Chondrocyte (in vitro differentiated cells): ENCODE results near the gene WSB1. TPM values are rescaled to one million over a fixed set of nuclear protein-coding genes. Genes with fewer than 3 reads are reported as not detected.

Experiments
- DNase-seq: peaks from one replicate; pipeline ENCODE4 v3.0.0; 2021; ENCODE audit warnings: mixed read lengths, low spot score
- H3K27ac Mint-ChIP-seq: one replicate; pipeline ENCODE4 v1.8.0; 2021; ENCODE audit warnings: mild to moderate bottlenecking, moderate library complexity, mixed read lengths; ENCODE audit not compliant: unreplicated experiment
- H3K27me3 Mint-ChIP-seq: 2 replicates; pipeline ENCODE4 v1.8.0; 2021; ENCODE audit warnings: low read depth, mixed read lengths
- H3K36me3 Mint-ChIP-seq: 2 replicates; pipeline ENCODE4 v1.8.0; 2021; ENCODE audit warnings: low read depth, mixed read lengths
- H3K4me1 Mint-ChIP-seq: 2 replicates; pipeline ENCODE4 v1.8.0; 2021; ENCODE audit warnings: low read depth, mild to moderate bottlenecking, mixed read lengths
- H3K4me3 Mint-ChIP-seq: one replicate; pipeline ENCODE4 v1.8.0; 2021; ENCODE audit warnings: mild to moderate bottlenecking, moderate library complexity, mixed read lengths; ENCODE audit not compliant: unreplicated experiment
- H3K9me3 Mint-ChIP-seq: 2 replicates; pipeline ENCODE4 v1.8.0; 2021; ENCODE audit warnings: low read depth, mixed read lengths
- long read RNA-seq: library from polyadenylated mRNA; stranded (forward); transcript quantifications from one replicate; pipeline ENCODE4 v2.0.0, GENCODE V29; 2021
- total RNA-seq: library from RNA; stranded (reverse); gene quantifications from 3 replicates; pipeline ENCODE4 v1.2.1, GENCODE V29; 2021
- TF ChIP-seq, protein P1 (sequence below): fragments of 200-600 bp; sonication (generic); IDR thresholded peaks from 2 replicates; pipeline ENCODE4 v1.5.0; 2021; ENCODE audit warnings: antibody characterized with exemption, mild to moderate bottlenecking, moderate library complexity

Gene WSB1, protein sequence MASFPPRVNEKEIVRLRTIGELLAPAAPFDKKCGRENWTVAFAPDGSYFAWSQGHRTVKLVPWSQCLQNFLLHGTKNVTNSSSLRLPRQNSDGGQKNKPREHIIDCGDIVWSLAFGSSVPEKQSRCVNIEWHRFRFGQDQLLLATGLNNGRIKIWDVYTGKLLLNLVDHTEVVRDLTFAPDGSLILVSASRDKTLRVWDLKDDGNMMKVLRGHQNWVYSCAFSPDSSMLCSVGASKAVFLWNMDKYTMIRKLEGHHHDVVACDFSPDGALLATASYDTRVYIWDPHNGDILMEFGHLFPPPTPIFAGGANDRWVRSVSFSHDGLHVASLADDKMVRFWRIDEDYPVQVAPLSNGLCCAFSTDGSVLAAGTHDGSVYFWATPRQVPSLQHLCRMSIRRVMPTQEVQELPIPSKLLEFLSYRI
- total RNA-seq: 110 to 218 TPM (median 205 TPM) in 3 replicates
- long read RNA-seq, full-length matches to known transcripts: 134 of 222 reads
- long read RNA-seq, partial matches to known transcripts: 32 of 222 reads
- long read RNA-seq, other reads (novel, unspliced or antisense): 56 of 222 reads

DNA sequence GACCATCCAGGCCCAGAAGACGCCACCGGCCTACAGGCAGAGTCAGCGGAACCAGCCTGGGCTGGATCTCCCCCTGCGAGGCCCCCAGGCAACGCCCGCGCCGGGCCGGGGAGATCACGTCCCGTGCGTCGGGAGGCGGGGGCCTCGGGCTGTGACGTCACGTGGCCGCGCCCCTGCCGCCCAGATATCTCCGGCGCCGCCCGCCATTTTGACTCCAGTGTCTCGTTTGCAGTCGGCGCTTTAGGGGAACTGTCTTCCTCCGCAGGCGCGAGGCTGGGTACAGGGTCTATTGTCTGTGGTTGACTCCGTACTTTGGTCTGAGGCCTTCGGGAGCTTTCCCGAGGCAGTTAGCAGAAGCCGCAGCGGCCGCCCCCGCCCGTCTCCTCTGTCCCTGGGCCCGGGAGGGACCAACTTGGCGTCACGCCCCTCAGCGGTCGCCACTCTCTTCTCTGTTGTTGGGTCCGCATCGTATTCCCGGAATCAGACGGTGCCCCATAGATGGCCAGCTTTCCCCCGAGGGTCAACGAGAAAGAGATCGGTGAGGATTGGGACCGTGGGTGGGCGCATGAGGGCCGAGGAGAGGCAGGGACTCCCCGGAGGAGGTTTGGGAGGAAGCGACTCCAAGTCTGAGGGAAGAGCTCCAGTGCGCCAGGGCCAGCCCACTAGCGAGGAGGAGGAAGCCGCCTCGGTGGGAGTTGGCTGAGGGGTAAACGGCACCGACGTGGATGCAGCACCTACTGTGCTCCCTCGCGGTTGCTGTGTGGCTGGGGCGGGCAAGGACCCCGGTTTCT, at the start of gene WSB1:
Gene WSB1, plus strand, starts transcription at position 217 of the 791 bp plus-strand sequence. Its CDS starts 282 bp downstream, at position 499.
- Mint-ChIP-seq H3K4me3 (peak within 1 kb of the TSS; percentile 99), H3K9me3 (no peaks in the 10 kb centered on the region), H3K4me1 (peaks cover 33% of the 10 kb centered on the region), H3K27me3 (no peaks in the 10 kb centered on the region), H3K36me3 (no peaks in the 10 kb centered on the region), H3K27ac (peak within 1 kb of the TSS; percentile 100)
- peak; percentile 96 for DNase-seq
- TF ChIP-seq, protein P1, sequence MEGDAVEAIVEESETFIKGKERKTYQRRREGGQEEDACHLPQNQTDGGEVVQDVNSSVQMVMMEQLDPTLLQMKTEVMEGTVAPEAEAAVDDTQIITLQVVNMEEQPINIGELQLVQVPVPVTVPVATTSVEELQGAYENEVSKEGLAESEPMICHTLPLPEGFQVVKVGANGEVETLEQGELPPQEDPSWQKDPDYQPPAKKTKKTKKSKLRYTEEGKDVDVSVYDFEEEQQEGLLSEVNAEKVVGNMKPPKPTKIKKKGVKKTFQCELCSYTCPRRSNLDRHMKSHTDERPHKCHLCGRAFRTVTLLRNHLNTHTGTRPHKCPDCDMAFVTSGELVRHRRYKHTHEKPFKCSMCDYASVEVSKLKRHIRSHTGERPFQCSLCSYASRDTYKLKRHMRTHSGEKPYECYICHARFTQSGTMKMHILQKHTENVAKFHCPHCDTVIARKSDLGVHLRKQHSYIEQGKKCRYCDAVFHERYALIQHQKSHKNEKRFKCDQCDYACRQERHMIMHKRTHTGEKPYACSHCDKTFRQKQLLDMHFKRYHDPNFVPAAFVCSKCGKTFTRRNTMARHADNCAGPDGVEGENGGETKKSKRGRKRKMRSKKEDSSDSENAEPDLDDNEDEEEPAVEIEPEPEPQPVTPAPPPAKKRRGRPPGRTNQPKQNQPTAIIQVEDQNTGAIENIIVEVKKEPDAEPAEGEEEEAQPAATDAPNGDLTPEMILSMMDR: peak; percentile 42

DNA sequence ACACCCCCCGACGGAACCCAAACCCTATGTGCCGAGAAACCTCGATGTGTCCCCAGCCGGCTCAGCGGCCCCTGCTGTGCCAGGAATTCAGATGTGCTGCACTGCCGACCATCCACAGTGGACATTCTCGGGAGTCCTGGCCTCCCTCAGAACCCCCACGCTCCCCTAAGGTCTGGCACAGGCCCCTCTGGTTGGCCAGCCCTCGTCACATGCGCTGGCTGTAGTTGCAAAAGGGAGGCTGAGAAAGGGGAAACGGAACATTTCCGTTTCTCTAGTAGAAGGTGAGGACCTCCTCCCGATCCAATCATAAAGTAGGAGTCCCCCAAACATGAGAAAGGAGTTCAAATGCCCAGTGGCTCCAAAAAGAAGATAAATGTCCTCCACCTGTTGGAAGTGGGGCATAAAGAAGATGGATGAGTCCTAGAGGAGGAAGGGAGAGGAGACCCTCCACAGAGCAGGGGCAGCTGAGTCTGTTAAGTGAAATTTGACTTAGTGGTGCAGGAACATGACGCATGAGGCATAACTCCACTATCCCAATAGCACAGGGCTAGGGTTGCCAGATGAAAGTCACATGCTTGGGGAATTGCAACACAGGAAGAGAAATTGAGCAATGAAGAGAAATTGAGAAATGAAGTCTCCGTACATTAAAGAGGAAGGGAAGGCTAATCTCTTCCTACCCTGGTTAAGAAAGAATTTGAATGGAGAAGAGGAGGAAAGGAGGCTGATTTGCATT, 49.3 kb upstream of the WSB1 start:
- peak overlapping the region; percentile 24 for H3K4me3 Mint-ChIP-seq
- no peak for DNase-seq

DNA sequence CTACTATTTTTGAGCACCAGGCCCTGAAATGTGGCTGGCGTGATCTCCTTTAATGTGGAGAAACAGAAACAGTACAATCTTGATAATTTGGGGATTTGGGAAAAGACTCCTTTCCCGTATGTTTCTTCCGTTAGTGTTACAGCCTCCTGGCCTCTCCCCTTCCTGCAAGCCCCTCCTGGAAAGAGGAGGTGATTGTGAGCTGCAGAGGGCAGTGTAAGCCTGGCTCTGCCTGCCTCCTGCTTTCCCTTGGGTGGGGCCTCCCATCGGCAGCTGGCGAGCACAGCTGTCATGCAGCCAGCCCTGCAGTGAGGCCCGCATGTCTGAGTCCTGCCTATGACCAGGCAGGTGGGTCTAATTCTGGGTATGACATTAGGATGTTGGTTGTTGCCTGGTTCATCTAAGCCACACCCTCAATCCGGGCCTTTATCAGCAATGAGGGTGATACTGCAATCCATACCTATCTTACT, 48.7 kb upstream of the WSB1 start:
- H3K4me3 Mint-ChIP-seq: peak overlapping the region; percentile 24
- H3K9me3 Mint-ChIP-seq: no peaks in the 10 kb centered on the region
- H3K27me3 Mint-ChIP-seq: no peaks in the 10 kb centered on the region
- TF ChIP-seq, protein P1: peak; percentile 92
- peak overlapping the region; percentile 88 for H3K27ac Mint-ChIP-seq
- no peak for DNase-seq
- H3K36me3 Mint-ChIP-seq: no peaks in the 10 kb centered on the region
- peaks cover 46% of the 10 kb centered on the region for H3K4me1 Mint-ChIP-seq

More for the DNA sequence above, 49.3 kb upstream of the WSB1 start:
- Mint-ChIP-seq H3K27me3 (no peaks in the 10 kb centered on the region), H3K4me1 (peaks cover 45% of the 10 kb centered on the region), H3K27ac (peak overlapping the region; percentile 88), H3K9me3 (no peaks in the 10 kb centered on the region), H3K36me3 (no peaks in the 10 kb centered on the region)
- TF ChIP-seq, protein P1: no peak

DNA sequence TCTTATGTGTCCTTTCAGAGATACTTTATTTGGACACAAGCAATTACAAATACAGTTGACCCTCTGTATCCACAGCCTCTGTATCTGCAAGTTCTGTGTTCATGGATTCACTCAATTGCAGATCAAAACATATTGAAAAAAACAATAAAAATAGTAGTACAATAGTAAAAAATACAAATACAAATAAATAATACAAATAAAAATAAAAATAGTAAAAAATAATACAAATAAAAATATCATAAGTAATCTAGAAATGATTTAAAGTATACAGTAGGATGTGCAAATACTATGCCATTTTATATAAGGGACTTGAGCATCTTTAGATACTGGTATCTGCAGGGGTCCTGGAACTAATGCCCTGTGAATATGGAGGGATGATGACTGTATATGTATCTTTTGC, 47.4 kb upstream of the WSB1 start:
- Mint-ChIP-seq H3K9me3 (no peaks in the 10 kb centered on the region), H3K27me3 (no peaks in the 10 kb centered on the region), H3K27ac (no peak overlapping the region), H3K4me3 (no peak overlapping the region), H3K4me1 (peaks cover 50% of the 10 kb centered on the region), H3K36me3 (no peaks in the 10 kb centered on the region)
- no peak for DNase-seq
- TF ChIP-seq, protein P1: no peak
